ENCODE data around the gene FHIT.

The FHIT gene

GRCh38 chr3:60046210-60046609, 1205.0 kb downstream of the FHIT start:
- in situ Hi-C loops (cut with MboI; ENCODE audit: low sequenced_read_pairs, unreplicated experiment), result no loop called here
- TF ChIP-seq CTCF (IDR thresholded peaks at IDR 0.05; ENCODE audit: borderline replicate concordance, control extremely low read depth, extremely low read depth, insufficient read depth, missing control alignments), result no peak
- no peak for DNase-seq (ENCODE audit: low spot score)

- TF ChIP-seq CTCF (IDR thresholded peaks at IDR 0.05; ENCODE audit: borderline replicate concordance, control extremely low read depth, extremely low read depth, insufficient read depth, missing control alignments), result no peak
- no peak for DNase-seq (ENCODE audit: low spot score)
- in situ Hi-C loops (cut with MboI; ENCODE audit: low sequenced_read_pairs, unreplicated experiment), result no loop called here
Measured at GRCh38 chr3:60045686-60046085, 1205.6 kb downstream of the FHIT start.

GRCh38 chr3:60036803-60037202, 1214.4 kb downstream of the FHIT start:
- in situ Hi-C loops (cut with MboI; ENCODE audit: low sequenced_read_pairs, unreplicated experiment), result no loop called here
- no peak for TF ChIP-seq CTCF (IDR thresholded peaks at IDR 0.05; ENCODE audit: borderline replicate concordance, control extremely low read depth, extremely low read depth, insufficient read depth, missing control alignments)
- DNase-seq (ENCODE audit: low spot score), result no peak

GRCh38 chr3:60033901-60034453, 1217.3 kb downstream of the FHIT start:
- in situ Hi-C loops (cut with MboI; ENCODE audit: low sequenced_read_pairs, unreplicated experiment), result no loop called here
- no peak for DNase-seq (ENCODE audit: low spot score)
- no peak for TF ChIP-seq CTCF (IDR thresholded peaks at IDR 0.05; ENCODE audit: borderline replicate concordance, control extremely low read depth, extremely low read depth, insufficient read depth, missing control alignments)

GRCh38 chr3:60030982-60031381, 1220.3 kb downstream of the FHIT start:
- no peak for TF ChIP-seq CTCF (IDR thresholded peaks at IDR 0.05; ENCODE audit: borderline replicate concordance, control extremely low read depth, extremely low read depth, insufficient read depth, missing control alignments)
- in situ Hi-C loops (cut with MboI; ENCODE audit: low sequenced_read_pairs, unreplicated experiment), result no loop called here
- DNase-seq (ENCODE audit: low spot score), result no peak

GRCh38 chr3:60028233-60028632, 1223.0 kb downstream of the FHIT start:
- in situ Hi-C loops (cut with MboI; ENCODE audit: low sequenced_read_pairs, unreplicated experiment), result no loop called here
- TF ChIP-seq CTCF (IDR thresholded peaks at IDR 0.05; ENCODE audit: borderline replicate concordance, control extremely low read depth, extremely low read depth, insufficient read depth, missing control alignments), result no peak
- DNase-seq (ENCODE audit: low spot score), result no peak

- no peak for TF ChIP-seq CTCF (IDR thresholded peaks at IDR 0.05; ENCODE audit: borderline replicate concordance, control extremely low read depth, extremely low read depth, insufficient read depth, missing control alignments)
- DNase-seq (ENCODE audit: low spot score), result no peak
- in situ Hi-C loops (cut with MboI; ENCODE audit: low sequenced_read_pairs, unreplicated experiment), result no loop called here
Measured at GRCh38 chr3:60027335-60027734, 1223.9 kb downstream of the FHIT start.
